Stomach smooth muscle (tissue), 2 donors: ENCODE measurements around the gene HBM.
"Not testable (repeated sequence)": the region's sequence is repeated elsewhere in the genome, so short reads cannot be mapped to it uniquely, and the experiment has no call there.

Source experiments
- H3K27ac ChIP-seq: one replicate; pipeline ENCODE4 v1.7.0; 2013; ENCODE audit warnings: mild to moderate bottlenecking, low read length, inconsistent platforms
- H3K27me3 ChIP-seq, 2 donors: one replicate each; pipeline ENCODE4 v1.7.0; 2013; ENCODE audit warnings: low read length in 2 of 2; ENCODE audit not compliant: insufficient read depth in 2 of 2, control insufficient read depth in 1 of 2
- H3K36me3 ChIP-seq, 2 donors: one replicate each; pipeline ENCODE4 v1.7.0; 2013; ENCODE audit warnings: low read length in 2 of 2; ENCODE audit not compliant: control insufficient read depth in 2 of 2, insufficient read depth in 2 of 2
- H3K4me1 ChIP-seq: one replicate; pipeline ENCODE4 v1.7.0; 2013; ENCODE audit warnings: low read length; ENCODE audit not compliant: control insufficient read depth, insufficient read depth
- H3K4me3 ChIP-seq, 2 donors: one replicate each; pipeline ENCODE4 v1.7.0; 2013; ENCODE audit warnings: low read length in 2 of 2
- H3K9ac ChIP-seq, 2 donors: one replicate each; pipeline ENCODE4 v1.7.0; 2013; ENCODE audit warnings: low read length in 2 of 2, mild to moderate bottlenecking in 1 of 2
- H3K9me3 ChIP-seq, 2 donors: one replicate each; pipeline ENCODE4 v1.7.0; 2013; ENCODE audit warnings: low read length in 2 of 2; ENCODE audit not compliant: control insufficient read depth in 2 of 2
- donor health status: healthy.
- donor health status: Pancreatic carcinoma.

HBM gene

DNA sequence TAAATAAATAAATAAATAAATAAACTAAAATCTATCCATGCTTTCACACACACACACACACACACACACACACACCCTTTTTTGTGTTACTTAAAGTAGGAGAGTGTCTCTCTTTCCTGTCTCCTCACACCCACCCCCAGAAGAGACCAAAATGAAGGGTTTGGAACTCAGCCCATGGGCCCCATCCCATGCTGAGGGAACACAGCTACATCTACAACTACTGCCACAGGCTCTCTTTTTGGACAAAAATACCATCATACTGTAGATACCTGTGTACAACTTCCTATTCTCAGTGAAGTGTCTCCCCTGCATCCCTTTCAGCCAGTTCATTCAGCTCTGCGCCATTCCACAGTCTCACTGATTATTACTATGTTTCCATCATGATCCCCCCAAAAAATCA is 5.0 kb downstream of the HBM start:
- Histone ChIP-seq H3K9ac (no peak overlapping the region), H3K4me3 (no peak overlapping the region), H3K27ac (no peak overlapping the region), H3K36me3 (no peaks in the 10 kb centered on the region), H3K4me1 (peaks cover 10% of the 10 kb centered on the region), H3K9me3 (no peaks in the 10 kb centered on the region), H3K27me3 (peaks cover 44 to 61% of the 10 kb centered on the region in 2 donors)

DNA sequence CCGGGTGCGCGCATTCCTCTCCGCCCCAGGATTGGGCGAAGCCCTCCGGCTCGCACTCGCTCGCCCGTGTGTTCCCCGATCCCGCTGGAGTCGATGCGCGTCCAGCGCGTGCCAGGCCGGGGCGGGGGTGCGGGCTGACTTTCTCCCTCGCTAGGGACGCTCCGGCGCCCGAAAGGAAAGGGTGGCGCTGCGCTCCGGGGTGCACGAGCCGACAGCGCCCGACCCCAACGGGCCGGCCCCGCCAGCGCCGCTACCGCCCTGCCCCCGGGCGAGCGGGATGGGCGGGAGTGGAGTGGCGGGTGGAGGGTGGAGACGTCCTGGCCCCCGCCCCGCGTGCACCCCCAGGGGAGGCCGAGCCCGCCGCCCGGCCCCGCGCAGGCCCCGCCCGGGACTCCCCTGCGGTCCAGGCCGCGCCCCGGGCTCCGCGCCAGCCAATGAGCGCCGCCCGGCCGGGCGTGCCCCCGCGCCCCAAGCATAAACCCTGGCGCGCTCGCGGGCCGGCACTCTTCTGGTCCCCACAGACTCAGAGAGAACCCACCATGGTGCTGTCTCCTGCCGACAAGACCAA is 6.7 kb downstream of the HBM start, which contains the start of gene HBA2:
TSS of gene HBA2 (plus strand) at position 503 of the 568 bp plus-strand sequence. CDS start at position 540, 37 bp downstream.
- not testable (repeated sequence) for H3K4me3 ChIP-seq, H3K4me1 ChIP-seq, H3K9me3 ChIP-seq, H3K27ac ChIP-seq, H3K9ac ChIP-seq, H3K36me3 ChIP-seq
- peaks cover 32 to 50% of the 10 kb centered on the region in 2 donors for H3K27me3 ChIP-seq

GRCh38 chr16:173211-173854 is 7.6 kb downstream of the HBM start:
- H3K27me3 ChIP-seq, result peaks cover 32 to 50% of the 10 kb centered on the region in 2 donors
- H3K9ac ChIP-seq, H3K4me1 ChIP-seq, H3K27ac ChIP-seq, H3K36me3 ChIP-seq, H3K4me3 ChIP-seq, H3K9me3 ChIP-seq: not testable (repeated sequence)

DNA sequence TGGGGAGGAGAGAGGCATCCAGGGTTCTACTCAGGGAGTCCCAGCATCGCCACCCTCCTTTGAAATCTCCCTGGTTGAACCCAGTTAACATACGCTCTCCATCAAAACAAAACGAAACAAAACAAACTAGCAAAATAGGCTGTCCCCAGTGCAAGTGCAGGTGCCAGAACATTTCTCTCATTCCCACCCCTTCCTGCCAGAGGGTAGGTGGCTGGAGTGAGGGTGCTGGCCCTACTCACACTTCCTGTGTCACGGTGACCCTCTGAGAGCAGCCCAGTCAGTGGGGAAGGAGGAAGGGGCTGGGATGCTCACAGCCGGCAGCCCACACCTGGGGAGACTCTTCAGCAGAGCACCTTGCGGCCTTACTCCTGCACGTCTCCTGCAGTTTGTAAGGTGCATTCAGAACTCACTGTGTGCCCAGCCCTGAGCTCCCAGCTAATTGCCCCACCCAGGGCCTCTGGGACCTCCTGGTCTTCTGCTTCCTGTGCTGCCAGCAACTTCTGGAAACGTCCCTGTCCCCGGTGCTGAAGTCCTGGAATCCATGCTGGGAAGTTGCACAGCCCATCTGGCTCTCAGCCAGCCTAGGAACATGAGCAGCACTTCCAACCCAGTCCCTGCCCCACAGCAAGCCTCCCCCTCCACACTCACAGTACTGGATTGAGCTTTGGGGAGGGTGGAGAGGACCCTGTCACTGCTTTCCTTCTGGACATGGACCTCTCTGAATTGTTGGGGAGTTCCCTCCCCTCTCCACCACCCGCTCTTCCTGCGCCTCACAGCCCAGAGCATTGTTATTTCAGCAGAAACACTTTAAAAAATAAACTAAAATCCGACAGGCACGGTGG is 8.4 kb downstream of the HBM start:
- H3K36me3 ChIP-seq, H3K4me1 ChIP-seq, H3K4me3 ChIP-seq, H3K9ac ChIP-seq, H3K27ac ChIP-seq, H3K9me3 ChIP-seq: not testable (repeated sequence)
- H3K27me3 ChIP-seq, result peaks cover 25 to 50% of the 10 kb centered on the region in 2 donors

DNA sequence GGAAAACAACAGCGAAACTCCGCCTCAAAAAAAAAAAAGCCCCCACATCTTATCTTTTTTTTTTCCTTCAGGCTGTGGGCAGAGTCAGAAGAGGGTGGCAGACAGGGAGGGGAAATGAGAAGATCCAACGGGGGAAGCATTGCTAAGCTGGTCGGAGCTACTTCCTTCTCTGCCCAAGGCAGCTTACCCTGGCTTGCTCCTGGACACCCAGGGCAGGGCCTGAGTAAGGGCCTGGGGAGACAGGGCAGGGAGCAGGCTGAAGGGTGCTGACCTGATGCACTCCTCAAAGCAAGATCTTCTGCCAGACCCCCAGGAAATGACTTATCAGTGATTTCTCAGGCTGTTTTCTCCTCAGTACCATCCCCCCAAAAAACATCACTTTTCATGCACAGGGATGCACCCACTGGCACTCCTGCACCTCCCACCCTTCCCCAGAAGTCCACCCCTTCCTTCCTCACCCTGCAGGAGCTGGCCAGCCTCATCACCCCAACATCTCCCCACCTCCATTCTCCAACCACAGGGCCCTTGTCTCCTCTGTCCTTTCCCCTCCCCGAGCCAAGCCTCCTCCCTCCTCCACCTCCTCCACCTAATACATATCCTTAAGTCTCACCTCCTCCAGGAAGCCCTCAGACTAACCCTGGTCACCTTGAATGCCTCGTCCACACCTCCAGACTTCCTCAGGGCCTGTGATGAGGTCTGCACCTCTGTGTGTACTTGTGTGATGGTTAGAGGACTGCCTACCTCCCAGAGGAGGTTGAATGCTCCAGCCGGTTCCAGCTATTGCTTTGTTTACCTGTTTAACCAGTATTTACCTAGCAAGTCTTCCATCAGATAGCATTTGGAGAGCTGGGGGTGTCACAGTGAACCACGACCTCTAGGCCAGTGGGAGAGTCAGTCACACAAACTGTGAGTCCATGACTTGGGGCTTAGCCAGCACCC is 9.5 kb downstream of the HBM start:
- Histone ChIP-seq H3K4me3 (no peak overlapping the region), H3K27ac (no peak overlapping the region), H3K9ac (no peak overlapping the region), H3K4me1 (peaks cover 6% of the 10 kb centered on the region), H3K36me3 (no peaks in the 10 kb centered on the region), H3K9me3 (no peaks in the 10 kb centered on the region), H3K27me3 (peaks cover 33 to 53% of the 10 kb centered on the region in 2 donors)

DNA sequence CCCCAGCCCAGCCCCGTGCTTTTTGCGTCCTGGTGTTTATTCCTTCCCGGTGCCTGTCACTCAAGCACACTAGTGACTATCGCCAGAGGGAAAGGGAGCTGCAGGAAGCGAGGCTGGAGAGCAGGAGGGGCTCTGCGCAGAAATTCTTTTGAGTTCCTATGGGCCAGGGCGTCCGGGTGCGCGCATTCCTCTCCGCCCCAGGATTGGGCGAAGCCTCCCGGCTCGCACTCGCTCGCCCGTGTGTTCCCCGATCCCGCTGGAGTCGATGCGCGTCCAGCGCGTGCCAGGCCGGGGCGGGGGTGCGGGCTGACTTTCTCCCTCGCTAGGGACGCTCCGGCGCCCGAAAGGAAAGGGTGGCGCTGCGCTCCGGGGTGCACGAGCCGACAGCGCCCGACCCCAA is 10.2 kb downstream of the HBM start:
- not testable (repeated sequence) for H3K4me3 ChIP-seq, H3K9ac ChIP-seq, H3K36me3 ChIP-seq, H3K27ac ChIP-seq, H3K9me3 ChIP-seq
- Histone ChIP-seq H3K4me1 (peaks cover 12% of the 10 kb centered on the region), H3K27me3 (peaks cover 33 to 59% of the 10 kb centered on the region in 2 donors)

GRCh38 chr16:176477-177382 is 11.0 kb downstream of the HBM start, which contains the start of gene HBA1:
Gene HBA1, plus strand, starts transcription at chr16:176680. Its CDS starts 37 bp downstream, at chr16:176717.
- H3K4me3 ChIP-seq, H3K36me3 ChIP-seq, H3K27ac ChIP-seq, H3K9me3 ChIP-seq, H3K9ac ChIP-seq: not testable (repeated sequence)
- H3K27me3 ChIP-seq, result peaks cover 33 to 58% of the 10 kb centered on the region in 2 donors
- peaks cover 20% of the 10 kb centered on the region for H3K4me1 ChIP-seq

DNA sequence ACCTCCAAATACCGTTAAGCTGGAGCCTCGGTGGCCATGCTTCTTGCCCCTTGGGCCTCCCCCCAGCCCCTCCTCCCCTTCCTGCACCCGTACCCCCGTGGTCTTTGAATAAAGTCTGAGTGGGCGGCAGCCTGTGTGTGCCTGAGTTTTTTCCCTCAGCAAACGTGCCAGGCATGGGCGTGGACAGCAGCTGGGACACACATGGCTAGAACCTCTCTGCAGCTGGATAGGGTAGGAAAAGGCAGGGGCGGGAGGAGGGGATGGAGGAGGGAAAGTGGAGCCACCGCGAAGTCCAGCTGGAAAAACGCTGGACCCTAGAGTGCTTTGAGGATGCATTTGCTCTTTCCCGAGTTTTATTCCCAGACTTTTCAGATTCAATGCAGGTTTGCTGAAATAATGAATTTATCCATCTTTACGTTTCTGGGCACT is 11.6 kb downstream of the HBM start:
- no peak overlapping the region for H3K27ac ChIP-seq
- H3K36me3 ChIP-seq, result no peaks in the 10 kb centered on the region
- H3K9ac ChIP-seq, result no peak overlapping the region
- H3K4me3 ChIP-seq, result no peak overlapping the region
- peaks cover 33 to 57% of the 10 kb centered on the region in 2 donors for H3K27me3 ChIP-seq
- H3K9me3 ChIP-seq, result no peaks in the 10 kb centered on the region
- H3K4me1 ChIP-seq, result peaks cover 22% of the 10 kb centered on the region

DNA sequence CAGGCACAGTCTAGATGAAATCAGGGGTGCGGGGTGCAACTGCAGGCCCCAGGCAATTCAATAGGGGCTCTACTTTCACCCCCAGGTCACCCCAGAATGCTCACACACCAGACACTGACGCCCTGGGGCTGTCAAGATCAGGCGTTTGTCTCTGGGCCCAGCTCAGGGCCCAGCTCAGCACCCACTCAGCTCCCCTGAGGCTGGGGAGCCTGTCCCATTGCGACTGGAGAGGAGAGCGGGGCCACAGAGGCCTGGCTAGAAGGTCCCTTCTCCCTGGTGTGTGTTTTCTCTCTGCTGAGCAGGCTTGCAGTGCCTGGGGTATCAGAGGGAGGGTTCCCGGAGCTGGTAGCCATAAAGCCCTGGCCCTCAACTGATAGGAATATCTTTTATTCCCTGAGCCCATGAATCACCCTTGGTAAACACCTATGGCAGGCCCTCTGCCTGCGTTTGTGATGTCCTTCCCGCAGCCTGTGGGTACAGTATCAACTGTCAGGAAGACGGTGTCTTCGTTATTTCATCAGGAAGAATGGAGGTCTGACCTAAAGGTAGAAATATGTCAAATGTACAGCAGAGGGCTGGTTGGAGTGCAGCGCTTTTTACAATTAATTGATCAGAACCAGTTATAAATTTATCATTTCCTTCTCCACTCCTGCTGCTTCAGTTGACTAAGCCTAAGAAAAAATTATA is 12.3 kb downstream of the HBM start:
- Histone ChIP-seq H3K4me3 (no peak overlapping the region), H3K27me3 (peaks cover 33 to 57% of the 10 kb centered on the region in 2 donors), H3K27ac (no peak overlapping the region), H3K36me3 (no peaks in the 10 kb centered on the region), H3K4me1 (peaks cover 22% of the 10 kb centered on the region), H3K9ac (no peak overlapping the region), H3K9me3 (no peaks in the 10 kb centered on the region)
